PC-9 (cell line): Measurements from ENCODE around the gene TTC36.

Experiments
- EZH2 ChIP-seq: fragments of 200-600 bp; sonication (generic); IDR thresholded peaks from 2 replicates; pipeline ENCODE4 v1.8.0; 2017; ENCODE audit warnings: antibody characterized with exemption, low read depth
- TF ChIP-seq, protein P1 (sequence below): fragments of 200-600 bp; sonication (generic); conservative IDR thresholded peaks from 2 replicates; pipeline ENCODE4 v1.6.1; 2017; ENCODE audit warnings: mixed run types, antibody characterized with exemption, mild to moderate bottlenecking, moderate library complexity

DNA sequence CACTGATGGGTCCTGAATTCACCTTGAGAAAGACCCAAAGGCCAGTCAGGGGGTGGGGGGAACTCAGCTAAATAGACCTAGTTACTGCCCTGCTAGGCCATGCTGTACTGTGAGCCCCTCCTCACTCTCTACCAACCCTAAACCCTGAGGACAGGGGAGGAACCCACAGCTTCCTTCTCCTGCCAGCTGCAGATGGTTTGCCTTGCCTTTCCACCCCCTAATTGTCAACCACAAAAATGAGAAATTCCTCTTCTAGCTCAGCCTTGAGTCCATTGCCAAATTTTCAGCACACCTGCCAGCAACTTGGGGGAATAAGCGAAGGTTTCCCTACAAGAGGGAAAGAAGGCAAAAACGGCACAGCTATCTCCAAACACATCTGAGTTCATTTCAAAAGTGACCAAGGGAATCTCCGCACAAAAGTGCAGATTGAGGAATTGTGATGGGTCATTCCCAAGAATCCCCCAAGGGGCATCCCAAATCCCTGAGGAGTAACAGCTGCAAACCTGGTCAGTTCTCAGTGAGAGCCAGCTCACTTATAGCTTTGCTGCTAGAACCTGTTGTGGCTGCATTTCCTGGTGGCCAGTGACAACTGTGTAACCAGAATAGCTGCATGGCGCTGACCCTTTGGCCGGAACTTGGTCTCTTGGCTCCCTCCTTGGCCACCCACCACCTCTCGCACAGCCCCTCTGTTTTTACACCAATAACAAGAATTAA, 2.4 kb upstream of the TTC36 start:
- TF ChIP-seq, protein P1, sequence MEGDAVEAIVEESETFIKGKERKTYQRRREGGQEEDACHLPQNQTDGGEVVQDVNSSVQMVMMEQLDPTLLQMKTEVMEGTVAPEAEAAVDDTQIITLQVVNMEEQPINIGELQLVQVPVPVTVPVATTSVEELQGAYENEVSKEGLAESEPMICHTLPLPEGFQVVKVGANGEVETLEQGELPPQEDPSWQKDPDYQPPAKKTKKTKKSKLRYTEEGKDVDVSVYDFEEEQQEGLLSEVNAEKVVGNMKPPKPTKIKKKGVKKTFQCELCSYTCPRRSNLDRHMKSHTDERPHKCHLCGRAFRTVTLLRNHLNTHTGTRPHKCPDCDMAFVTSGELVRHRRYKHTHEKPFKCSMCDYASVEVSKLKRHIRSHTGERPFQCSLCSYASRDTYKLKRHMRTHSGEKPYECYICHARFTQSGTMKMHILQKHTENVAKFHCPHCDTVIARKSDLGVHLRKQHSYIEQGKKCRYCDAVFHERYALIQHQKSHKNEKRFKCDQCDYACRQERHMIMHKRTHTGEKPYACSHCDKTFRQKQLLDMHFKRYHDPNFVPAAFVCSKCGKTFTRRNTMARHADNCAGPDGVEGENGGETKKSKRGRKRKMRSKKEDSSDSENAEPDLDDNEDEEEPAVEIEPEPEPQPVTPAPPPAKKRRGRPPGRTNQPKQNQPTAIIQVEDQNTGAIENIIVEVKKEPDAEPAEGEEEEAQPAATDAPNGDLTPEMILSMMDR: no peak
- no peak for TF ChIP-seq EZH2
